ENCODE results near the gene RBP3. TPM values are rescaled to one million over a fixed set of nuclear protein-coding genes. Genes with fewer than 3 reads are reported as not detected.

RBP3 gene
- total RNA-seq, result not detected in 2 replicates

DNA sequence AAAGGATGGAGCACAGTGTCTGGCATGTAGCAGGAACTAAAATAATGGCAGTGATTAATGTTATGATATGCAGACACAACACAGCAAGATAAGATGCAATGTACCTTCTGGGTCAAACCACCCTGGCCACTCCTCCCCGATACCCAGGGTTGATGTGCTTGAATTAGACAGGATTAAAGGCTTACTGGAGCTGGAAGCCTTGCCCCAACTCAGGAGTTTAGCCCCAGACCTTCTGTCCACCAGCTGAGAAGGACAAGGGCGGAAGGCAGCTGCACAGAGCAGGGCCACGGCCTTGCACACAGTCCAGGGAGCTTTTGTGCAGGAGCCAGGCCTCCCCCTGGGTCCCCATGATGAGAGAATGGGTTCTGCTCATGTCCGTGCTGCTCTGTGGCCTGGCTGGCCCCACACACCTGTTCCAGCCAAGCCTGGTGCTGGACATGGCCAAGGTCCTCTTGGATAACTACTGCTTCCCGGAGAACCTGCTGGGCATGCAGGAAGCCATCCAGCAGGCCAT is at the start of gene RBP3:
TSS of gene RBP3 (plus strand) at position 226 of the 514 bp plus-strand sequence. CDS start at position 348, 122 bp downstream.
- DNase-seq (ENCODE audit: low read depth) (no peak), FAIRE-seq (no peak)
- Histone ChIP-seq H3K36me3 (ENCODE audit: control insufficient read depth, insufficient read depth, low read length) (no peaks in the 10 kb centered on the region), H3K27me3 (ENCODE audit: control insufficient read depth, insufficient read depth, low read length) (peaks cover 5% of the 10 kb centered on the region), H3K4me3 (ENCODE audit: low read depth, low read length) (no peak within 1 kb of the TSS)
- TF ChIP-seq, protein P1, sequence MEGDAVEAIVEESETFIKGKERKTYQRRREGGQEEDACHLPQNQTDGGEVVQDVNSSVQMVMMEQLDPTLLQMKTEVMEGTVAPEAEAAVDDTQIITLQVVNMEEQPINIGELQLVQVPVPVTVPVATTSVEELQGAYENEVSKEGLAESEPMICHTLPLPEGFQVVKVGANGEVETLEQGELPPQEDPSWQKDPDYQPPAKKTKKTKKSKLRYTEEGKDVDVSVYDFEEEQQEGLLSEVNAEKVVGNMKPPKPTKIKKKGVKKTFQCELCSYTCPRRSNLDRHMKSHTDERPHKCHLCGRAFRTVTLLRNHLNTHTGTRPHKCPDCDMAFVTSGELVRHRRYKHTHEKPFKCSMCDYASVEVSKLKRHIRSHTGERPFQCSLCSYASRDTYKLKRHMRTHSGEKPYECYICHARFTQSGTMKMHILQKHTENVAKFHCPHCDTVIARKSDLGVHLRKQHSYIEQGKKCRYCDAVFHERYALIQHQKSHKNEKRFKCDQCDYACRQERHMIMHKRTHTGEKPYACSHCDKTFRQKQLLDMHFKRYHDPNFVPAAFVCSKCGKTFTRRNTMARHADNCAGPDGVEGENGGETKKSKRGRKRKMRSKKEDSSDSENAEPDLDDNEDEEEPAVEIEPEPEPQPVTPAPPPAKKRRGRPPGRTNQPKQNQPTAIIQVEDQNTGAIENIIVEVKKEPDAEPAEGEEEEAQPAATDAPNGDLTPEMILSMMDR (IDR thresholded peaks at IDR 0.05; ENCODE audit: insufficient read depth, low read length, severe bottlenecking), result no peak

DNA sequence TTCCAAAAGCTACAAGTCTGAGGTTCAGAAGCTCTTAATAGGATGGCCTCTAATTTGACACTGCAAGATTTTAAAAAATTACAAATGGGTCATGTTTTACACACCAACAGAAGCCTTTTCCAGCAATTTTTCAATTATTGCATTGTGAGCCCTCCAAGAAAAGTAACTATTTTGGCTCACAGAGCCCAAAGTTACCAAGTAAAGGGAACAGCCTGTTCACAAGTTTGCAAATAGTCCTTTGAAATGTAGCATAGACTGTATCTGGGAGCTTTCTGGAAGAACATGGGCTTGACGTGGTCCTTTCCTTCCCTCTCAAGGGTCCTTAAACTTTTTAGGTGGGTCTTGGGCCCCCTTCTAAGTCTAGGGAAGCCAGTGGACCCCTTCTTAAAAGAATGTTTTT is 49.4 kb upstream of the RBP3 start:
- peaks cover 29% of the 10 kb centered on the region for H3K27me3 ChIP-seq (ENCODE audit: control insufficient read depth, insufficient read depth, low read length)
- no peak for FAIRE-seq

DNA sequence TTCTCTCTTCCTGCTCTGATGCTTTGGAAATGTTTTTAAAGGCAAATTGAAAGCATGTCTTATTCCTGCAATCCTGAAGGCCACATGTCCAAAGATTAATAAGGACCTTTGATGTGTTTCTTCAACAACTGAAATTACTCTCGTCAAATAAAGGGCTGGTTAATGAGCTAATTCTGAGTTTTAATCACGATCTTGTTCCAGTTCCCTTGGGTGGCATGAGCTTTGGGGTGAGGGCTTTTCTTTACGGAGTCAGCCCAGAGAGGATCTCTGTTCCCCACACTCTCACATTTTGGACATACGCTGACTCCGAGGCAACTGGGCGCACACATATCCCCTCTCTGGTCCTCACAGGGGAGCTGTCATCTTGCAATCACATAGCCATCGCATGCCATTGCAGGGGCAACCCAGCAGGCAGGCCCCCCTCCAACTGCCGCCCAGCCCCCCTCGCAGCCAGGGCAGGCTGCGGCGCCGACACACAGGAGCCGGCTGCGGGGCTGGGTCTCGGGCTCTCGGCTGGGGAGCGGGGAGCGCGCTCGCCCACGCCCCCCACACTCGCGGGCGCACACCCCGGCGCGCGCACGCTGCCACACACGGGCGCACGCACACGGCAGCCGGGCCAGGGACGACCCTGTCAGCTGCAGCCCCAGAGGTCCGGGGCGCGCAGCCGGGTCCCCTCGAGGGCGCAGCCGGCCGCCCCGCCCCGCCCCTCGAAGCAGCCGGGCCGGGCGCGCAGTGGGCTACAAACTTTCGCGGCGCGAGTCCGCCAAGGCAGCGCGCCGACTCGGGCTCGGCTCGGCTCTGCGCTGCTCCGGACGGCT is 48.3 kb upstream of the RBP3 start, which contains the start of gene GDF10:
TSS of gene GDF10 (plus strand) at position 587 of the 818 bp plus-strand sequence. CDS start 455 bp downstream, outside the sequence.
- FAIRE-seq (no peak), DNase-seq (ENCODE audit: low read depth) (no peak)
- Histone ChIP-seq H3K36me3 (ENCODE audit: control insufficient read depth, insufficient read depth, low read length) (no peaks in the 10 kb centered on the region), H3K4me3 (ENCODE audit: low read depth, low read length) (no peak within 1 kb of the TSS), H3K27me3 (ENCODE audit: control insufficient read depth, insufficient read depth, low read length) (peaks cover 29% of the 10 kb centered on the region)
- TF ChIP-seq, protein P1 (IDR thresholded peaks at IDR 0.05; ENCODE audit: insufficient read depth, low read length, severe bottlenecking), result no peak

More for the DNA sequence above, 49.4 kb upstream of the RBP3 start:
- H3K4me3 ChIP-seq (ENCODE audit: low read depth, low read length), result no peak overlapping the region
- no peak for DNase-seq (ENCODE audit: low read depth)
- TF ChIP-seq, protein P1 (IDR thresholded peaks at IDR 0.05; ENCODE audit: insufficient read depth, low read length, severe bottlenecking), result no peak
- H3K36me3 ChIP-seq (ENCODE audit: control insufficient read depth, insufficient read depth, low read length), result no peaks in the 10 kb centered on the region

DNA sequence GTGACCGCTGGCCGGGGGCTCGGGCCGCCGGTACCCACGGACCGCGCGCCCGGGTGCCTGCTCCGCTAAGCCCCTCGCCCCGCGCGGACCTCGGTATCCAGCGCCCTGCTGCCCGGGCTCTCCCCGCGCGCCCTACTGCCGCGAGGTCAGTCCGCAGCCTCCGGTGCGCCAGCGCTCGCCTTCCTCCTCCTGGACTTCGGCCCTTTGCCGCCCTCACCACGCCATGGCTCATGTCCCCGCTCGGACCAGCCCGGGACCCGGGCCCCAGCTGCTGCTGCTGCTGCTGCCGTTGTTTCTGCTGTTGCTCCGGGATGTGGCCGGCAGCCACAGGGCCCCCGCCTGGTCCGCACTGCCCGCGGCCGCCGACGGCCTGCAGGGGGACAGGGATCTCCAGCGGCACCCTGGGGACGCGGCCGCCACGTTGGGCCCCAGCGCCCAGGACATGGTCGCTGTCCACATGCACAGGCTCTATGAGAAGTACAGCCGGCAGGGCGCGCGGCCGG is 47.7 kb upstream of the RBP3 start:
- Histone ChIP-seq H3K27me3 (ENCODE audit: control insufficient read depth, insufficient read depth, low read length) (peaks cover 29% of the 10 kb centered on the region), H3K36me3 (ENCODE audit: control insufficient read depth, insufficient read depth, low read length) (no peaks in the 10 kb centered on the region), H3K4me3 (ENCODE audit: low read depth, low read length) (no peak overlapping the region)
- TF ChIP-seq, protein P1 (IDR thresholded peaks at IDR 0.05; ENCODE audit: insufficient read depth, low read length, severe bottlenecking), result no peak
- DNase-seq (ENCODE audit: low read depth) (no peak), FAIRE-seq (no peak)

DNA sequence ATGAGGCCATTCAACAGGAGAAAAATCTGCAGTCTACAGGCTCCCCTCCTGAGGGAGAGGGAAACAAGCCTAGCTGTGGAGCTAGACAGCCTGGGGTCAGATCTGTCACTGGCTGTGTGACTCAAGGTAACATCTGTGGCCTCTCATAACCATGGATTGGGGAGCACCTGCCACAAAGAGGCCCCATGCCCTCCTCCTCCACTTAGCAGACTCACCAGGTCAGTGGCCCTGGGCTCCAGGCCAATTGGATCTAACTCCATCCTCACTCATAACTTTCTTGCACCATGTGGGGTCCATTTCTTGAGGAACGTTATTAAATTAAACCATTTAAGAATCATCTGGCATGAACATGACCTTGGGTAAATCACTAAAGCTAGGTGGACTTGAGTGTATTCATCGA is 46.3 kb upstream of the RBP3 start:
- DNase-seq (ENCODE audit: low read depth) (no peak), FAIRE-seq (no peak)
- Histone ChIP-seq H3K27me3 (ENCODE audit: control insufficient read depth, insufficient read depth, low read length) (peaks cover 27% of the 10 kb centered on the region), H3K4me3 (ENCODE audit: low read depth, low read length) (no peak overlapping the region), H3K36me3 (ENCODE audit: control insufficient read depth, insufficient read depth, low read length) (no peaks in the 10 kb centered on the region)
- TF ChIP-seq, protein P1 (IDR thresholded peaks at IDR 0.05; ENCODE audit: insufficient read depth, low read length, severe bottlenecking), result no peak
